Activated CD8-positive, alpha-beta memory T cell treated with anti-CD3 and anti-CD28 coated beads, Interleukin-2, amount 50 U/mL, for 24 hours (primary cell): Measurements from ENCODE around the gene SLC25A46.
"Not testable (repeated sequence)": the region's sequence is repeated elsewhere in the genome, so short reads cannot be mapped to it uniquely, and the experiment has no call there.

ENCODE experiments used
- DNase-seq: peaks from one replicate; pipeline ENCODE4 v3.0.0-alpha.2; 2020; ENCODE audit errors: extremely low read depth

The SLC25A46 gene

DNA sequence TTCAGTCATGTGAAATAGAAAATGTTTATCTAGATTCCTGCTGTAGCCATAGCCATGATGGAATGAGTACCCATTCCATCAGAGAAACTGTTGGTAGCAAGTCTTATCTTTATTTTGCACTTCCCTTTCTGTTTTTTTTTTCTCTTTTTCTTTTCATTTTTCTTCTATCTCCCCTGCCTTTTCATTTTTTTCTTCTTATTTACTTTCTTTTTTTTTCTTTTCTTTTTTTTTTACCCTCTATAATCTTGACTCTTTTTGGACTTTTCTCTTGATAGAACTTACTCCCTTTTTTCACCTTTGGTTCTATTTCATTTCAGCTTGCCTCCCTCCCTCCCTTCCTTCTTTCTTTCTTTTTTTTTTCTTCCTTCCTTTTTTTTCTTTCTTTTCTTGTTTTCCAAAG lies 15.4 kb downstream of the SLC25A46 start:
- no peak for DNase-seq

DNA sequence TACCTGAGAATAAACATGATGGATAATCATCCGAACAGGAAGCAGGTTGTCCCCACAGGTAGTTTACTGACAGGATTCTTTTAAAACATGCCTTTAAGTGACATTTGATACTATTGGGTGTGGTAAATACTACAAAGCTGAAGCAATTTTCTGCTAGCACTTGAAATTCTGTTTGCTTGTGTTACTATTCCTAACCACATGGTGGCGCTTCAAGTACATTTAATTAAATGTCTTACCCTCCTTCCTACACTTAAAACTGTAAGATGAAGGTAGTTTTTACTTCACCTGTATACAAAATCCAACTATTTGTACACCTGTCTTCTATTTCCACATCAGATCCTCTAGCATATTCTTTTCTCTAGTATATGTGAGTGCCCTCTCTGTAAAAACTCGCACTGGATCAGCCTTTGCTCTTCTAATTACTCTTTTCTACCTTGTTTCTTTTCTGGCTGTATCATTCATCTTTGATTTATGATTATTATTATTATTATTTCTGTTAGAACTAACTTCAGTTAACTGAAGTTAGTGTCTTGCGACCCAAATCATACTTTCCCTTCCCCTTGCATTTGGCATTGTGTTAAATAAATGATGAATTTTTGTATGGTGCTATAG lies 18.4 kb downstream of the SLC25A46 start:
- no peak for DNase-seq

DNA sequence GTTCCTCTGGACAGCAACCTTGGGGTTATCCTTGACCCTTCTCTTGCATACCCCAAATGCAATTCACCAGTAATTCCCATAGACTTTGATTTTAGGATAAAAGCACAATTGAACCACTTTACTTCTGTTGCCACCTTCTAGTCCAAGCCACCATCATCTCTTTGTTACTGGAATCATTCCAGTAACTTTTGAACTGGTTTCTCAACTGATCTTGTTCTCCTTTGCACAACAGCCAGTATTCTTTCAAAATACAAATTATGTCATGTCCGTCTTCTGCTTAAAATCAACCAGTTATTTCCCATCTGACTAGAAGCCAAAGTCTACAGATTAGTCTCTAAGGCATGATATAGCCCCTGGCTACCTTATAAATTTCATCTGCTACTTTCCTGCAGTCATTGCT lies 21.4 kb downstream of the SLC25A46 start:
- DNase-seq, result no peak

DNA sequence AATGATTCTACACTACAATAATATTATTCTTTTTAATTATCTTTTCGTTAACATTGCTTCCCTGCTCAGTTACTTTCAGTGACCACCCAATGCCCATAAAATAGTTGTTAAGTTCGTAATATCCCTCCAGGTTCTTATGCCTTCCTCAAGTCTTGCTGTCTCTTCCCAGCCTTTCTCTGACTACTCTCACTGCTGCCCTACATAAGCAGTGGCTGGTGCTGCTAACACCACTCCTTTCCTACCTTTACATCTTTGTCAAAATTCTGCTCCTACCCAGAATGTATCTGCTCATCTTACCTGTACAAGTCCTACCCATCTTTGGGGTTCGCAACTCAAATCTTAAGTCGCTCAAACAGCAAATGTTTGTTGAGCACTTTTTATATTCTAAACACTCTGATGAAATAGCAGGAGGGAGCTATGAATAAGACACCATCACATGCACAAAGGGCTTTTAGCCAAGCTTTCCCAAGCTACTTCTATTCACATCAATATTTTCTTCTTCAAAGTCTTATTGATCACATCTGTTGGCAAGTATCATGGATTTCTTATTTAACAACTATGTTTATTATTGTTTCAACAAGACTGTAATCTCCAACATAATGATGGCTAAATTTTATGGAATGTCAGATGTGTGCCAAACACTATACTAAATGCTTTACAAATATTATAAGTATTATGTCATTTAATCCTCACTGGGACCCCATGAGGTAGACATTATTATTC lies 29.5 kb downstream of the SLC25A46 start:
- DNase-seq, result no peak

DNA sequence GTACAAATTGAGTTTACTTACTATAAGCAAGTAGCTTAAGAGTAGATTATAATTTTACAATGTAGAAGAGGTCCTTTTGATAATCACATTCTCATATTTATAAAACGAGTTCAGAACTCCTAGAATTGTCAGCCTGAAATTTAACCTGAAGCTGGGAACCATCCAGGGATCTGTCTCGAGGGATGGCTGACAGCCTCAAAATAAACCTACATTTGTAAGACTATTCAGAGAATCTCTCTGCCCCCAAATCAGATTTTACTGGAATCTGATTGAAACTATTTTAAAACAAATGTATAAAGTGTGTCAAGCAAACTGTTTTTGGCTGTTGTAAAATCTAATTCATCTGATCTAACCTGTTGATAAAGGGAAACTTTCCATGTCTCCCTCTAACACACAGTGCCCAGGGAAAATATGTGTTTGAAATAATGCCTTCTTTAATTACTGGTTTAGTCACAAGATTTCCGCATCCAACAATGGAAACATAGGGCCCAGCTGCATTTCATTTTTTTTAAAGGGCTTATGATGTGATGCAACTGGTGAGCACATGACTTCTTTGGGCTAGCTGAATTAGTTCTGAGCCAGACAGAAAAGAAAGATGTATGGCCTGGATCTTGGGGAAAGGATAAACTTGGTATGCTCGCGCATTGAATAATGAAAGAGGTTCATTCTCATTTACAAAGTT lies 30.3 kb downstream of the SLC25A46 start:
- no peak for DNase-seq

DNA sequence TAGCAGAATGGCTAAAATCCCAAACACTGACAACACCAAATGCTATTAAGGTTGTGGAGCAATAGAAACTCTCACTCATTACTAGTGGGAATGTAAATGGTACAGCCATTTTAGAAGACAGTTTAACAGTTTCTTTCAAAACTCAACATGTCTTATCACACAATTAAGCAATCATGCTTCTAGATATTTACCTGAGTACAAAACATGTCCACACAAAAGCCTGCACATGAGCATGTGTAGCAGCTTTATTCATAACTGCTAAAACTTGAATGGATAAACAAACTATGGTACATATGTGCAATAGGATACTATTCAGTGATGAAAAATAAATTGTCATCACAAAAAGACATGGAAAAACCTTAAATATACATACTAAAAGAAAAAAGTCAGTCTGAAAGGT lies 31.5 kb downstream of the SLC25A46 start:
- DNase-seq, result no peak

DNA sequence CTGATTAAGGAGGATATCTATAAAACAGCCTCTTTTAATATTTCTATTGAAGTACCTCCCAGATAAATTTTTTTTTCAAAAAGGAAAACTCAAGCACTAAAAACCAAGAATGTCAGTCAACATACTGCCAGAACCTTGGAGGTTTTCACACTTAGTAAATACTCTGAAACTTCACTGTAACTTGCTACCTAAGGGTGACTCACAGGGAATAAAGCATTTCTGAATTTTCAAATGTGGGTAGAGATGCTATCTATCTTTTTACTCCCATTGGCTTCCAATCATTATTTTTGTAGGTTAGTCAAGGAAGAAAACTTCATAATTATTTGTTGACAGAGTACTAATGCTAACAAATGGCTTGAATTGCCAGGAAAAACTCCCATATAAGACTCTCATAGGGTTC lies 46.1 kb downstream of the SLC25A46 start:
- no peak for DNase-seq

DNA sequence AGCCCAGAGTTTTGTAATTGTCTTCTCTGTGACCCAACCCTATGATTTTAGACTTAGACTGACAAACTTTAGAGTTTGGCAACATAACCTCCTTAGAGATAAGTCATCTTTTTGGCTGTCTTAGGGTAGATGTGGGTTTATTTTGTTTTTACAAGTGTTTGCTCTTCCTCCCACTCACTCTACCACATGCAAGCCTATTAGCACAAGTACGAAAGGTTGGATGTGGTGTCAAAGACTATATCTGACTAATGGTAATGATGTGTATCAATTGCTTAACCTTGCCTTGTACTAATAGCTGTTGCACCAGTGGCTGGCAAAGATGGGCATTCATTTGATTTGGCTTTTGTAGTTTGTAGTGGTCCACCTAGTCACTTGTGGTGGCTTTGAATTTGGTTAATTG lies 46.5 kb downstream of the SLC25A46 start:
- DNase-seq, result no peak

DNA sequence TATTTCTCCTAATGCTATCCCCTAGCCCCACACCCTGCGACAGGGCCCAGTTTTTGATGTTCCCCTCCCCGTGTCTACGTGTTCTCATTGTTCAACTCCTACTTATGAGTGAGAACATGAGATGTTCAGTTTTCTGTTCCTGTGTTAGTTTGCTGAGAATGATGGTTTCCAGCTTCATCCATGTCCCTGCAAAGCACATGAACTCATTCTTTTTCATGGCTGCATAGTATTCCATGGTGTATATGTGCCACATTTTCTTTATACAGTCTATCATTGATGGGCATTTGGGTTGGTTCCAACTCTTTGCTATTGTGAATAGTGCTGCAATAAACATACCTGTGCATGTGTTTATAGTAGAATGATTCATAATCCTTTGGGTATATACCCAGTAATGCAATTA lies 49.2 kb downstream of the SLC25A46 start:
- not testable (repeated sequence) for DNase-seq

DNA sequence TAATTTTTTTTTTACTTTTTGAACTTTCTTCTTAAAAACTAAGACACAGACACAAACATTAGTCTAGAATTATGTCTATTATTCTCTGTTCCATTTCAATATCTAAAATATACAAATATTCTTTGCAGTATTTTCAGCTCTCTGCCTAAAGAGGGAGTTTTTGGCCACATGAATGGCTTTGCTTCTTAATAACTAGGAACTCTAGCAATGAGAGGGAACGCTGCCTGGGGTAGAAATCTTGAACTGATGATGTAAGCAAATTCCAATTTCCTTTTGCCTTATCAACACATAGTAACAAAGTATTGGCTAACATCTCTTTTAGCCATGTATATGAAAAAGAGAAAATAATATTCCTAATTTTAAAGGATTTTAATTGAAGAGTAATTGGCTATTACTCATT lies 51.9 kb downstream of the SLC25A46 start:
- DNase-seq, result no peak

DNA sequence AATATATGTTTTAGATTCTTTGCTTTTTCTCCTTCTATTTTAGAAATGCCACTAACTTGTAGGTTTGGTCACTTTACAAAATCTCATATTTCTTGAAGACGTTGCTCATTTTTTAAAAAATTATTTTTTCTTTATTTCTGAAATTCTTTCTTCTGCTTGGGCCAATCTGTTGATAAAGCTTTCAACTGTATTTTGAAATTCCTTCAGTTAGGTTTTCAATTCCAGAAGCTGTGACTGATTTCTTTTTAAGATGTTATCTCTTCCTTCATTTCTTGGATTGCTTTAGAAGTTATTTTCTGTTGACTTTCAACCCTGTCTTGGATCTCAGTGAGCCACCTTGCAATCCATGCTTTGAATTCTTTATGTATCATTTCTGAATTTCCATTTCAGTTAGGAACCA lies 64.2 kb downstream of the SLC25A46 start:
- DNase-seq, result no peak

DNA sequence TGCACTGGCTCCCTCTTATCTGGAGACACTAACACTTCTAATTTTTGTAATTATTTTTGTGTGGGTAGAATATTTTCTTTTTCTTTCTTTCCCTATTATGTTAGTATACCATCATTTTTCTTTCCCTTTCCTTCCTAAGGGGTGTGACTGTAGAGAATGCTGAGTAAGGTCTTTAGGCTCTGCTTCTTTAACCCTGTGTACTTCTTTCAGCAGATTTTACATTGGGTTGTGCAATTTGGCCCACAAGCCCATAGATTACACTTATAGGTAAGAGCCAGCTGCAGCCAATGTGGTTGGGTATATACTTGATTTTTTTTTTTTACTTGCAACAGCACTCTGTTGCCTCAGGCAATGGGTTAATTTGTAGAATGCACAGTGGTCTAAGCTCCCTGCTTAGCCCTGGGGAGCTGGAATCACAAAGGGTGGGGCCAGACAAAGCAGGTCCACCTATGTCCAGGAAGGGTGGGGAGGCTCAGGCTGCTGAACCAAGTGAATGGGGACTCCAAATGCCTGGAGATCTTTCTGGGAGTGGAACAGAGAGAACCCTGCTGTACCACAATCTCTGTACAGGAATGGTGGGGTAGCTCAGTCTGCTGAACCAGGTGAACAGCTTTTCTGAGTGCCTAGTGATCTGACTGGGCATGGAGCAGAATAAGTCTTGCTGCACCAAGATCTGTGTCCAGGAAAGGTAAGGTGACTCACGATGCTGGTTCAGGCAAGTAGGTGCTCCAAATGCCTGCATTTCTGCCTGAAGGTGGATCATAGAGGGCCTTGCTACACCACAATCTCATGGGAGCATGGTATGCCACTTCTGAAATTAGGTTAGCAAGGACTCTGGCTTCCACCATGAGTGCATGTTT lies 64.9 kb downstream of the SLC25A46 start:
- DNase-seq, result no peak

DNA sequence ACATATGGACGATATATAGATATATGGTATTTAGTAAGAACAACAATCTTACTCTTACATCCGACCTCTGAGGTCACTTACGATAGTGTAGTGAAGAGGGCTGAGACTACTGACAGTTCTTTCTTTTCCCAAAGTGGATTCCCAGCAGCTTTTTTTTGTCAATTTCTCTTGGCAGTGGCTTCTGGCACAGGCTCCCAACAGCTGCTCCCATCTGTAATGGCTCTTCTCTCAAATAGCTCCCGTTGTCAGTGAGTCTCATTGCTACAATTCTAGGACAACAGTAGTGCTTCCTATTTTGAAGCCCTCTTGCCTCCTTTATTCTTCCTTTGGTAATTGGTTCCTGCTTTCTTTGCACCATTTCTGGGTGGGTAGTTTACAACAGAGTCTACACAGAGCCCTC lies 68.4 kb downstream of the SLC25A46 start:
- no peak for DNase-seq

DNA sequence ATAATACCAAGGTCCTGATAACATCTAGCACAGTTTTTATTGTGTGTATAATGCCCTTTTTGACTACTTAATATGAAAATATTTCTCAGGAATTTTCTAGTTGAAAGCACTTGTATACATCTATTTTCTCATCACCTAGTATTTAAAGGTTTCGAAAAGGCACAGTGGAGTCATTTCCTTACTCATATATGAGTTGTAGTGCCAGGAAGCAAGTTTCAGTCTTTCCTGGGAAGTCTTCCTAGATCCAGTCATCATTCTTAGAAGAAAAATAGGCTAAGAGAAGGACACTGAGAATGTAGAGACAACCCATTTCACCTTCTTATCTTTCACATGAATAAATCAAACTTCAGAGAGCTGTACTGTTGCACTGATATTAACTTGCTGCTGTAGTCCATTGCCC lies 70.2 kb downstream of the SLC25A46 start:
- DNase-seq, result no peak
